HCT116 (cell line): ENCODE data around the gene SLC39A10.

Experiments
- EZH2phosphoT487 ChIP-seq: fragments of 200-600 bp; IDR thresholded peaks from 2 replicates; pipeline ENCODE4 v1.6.1; 2018; ENCODE audit warnings: antibody characterized with exemption, borderline replicate concordance
- TF ChIP-seq, protein P1 (sequence below): IDR thresholded peaks from 2 replicates; pipeline ENCODE4 v1.6.1; 2012
- TF ChIP-seq, protein P2 (sequence below), 3 experiments: fragments of 200-600 bp in 1 of 3; sonication (generic) in 1 of 3; IDR thresholded peaks in 2 of 3; conservative IDR thresholded peaks in 1 of 3; 2 replicates each; pipeline ENCODE4 v1.5.1; 2012 to 2017; ENCODE audit warnings: low read depth in 2 of 3, low read length in 2 of 3, antibody characterized with exemption in 1 of 3, borderline replicate concordance in 1 of 3, control low read depth in 1 of 3, mild to moderate bottlenecking in 1 of 3, mixed read lengths in 1 of 3, mixed run types in 1 of 3, moderate library complexity in 1 of 3; ENCODE audit not compliant: insufficient read depth in 1 of 3
- TF ChIP-seq, protein P3 (sequence below): IDR thresholded peaks from 2 replicates; pipeline ENCODE4 v1.6.1; 2011; ENCODE audit warnings: mild to moderate bottlenecking, low read length, moderate library complexity; ENCODE audit not compliant: insufficient replicate concordance; ENCODE audit errors: extremely low read depth

DNA sequence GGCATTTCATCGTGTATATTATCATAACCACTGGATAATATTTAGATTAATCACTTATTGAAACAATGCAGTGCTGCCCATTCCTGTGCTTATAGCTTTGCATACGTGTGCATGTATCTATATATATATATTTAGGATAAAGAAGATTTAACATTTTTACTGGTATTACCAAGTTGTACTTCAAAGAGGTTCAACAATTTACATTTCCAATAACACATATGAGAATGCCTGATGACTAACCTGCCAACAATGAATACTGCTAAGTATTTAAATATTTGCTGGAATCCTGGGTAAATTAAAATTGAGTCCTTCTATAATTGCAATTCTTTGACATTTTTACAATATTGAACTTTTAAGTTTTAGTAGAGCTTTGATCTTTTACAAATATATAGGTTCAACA is 111.4 kb downstream of the SLC39A10 start:
- TF ChIP-seq, protein P1, sequence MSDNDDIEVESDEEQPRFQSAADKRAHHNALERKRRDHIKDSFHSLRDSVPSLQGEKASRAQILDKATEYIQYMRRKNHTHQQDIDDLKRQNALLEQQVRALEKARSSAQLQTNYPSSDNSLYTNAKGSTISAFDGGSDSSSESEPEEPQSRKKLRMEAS, result no peak
- TF ChIP-seq, protein P2, sequence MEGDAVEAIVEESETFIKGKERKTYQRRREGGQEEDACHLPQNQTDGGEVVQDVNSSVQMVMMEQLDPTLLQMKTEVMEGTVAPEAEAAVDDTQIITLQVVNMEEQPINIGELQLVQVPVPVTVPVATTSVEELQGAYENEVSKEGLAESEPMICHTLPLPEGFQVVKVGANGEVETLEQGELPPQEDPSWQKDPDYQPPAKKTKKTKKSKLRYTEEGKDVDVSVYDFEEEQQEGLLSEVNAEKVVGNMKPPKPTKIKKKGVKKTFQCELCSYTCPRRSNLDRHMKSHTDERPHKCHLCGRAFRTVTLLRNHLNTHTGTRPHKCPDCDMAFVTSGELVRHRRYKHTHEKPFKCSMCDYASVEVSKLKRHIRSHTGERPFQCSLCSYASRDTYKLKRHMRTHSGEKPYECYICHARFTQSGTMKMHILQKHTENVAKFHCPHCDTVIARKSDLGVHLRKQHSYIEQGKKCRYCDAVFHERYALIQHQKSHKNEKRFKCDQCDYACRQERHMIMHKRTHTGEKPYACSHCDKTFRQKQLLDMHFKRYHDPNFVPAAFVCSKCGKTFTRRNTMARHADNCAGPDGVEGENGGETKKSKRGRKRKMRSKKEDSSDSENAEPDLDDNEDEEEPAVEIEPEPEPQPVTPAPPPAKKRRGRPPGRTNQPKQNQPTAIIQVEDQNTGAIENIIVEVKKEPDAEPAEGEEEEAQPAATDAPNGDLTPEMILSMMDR (IDR thresholded peaks at IDR 0.05 in 2 of 3, conservative IDR thresholded peaks at IDR 0.05 in 1 of 3; ENCODE audit: borderline replicate concordance in 1 of 3, insufficient read depth in 1 of 3, low read depth in 2 of 3, low read length in 2 of 3), result no peak
- TF ChIP-seq, protein P3, sequence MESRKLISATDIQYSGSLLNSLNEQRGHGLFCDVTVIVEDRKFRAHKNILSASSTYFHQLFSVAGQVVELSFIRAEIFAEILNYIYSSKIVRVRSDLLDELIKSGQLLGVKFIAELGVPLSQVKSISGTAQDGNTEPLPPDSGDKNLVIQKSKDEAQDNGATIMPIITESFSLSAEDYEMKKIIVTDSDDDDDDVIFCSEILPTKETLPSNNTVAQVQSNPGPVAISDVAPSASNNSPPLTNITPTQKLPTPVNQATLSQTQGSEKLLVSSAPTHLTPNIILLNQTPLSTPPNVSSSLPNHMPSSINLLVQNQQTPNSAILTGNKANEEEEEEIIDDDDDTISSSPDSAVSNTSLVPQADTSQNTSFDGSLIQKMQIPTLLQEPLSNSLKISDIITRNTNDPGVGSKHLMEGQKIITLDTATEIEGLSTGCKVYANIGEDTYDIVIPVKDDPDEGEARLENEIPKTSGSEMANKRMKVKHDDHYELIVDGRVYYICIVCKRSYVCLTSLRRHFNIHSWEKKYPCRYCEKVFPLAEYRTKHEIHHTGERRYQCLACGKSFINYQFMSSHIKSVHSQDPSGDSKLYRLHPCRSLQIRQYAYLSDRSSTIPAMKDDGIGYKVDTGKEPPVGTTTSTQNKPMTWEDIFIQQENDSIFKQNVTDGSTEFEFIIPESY, result no peak
- TF ChIP-seq EZH2phosphoT487, result no peak
